NK-92 treated with Interleukin-12 subunit alpha and Interleukin-12 subunit beta, amount 100 ng/mL, for 24 hours (cell line): Measurements from ENCODE around the gene ZBED1.
"Not testable (repeated sequence)": the region's sequence is repeated elsewhere in the genome, so short reads cannot be mapped to it uniquely, and the experiment has no call there.

Source experiments
- DNase-seq: peaks from one replicate; lab custom pipeline; 2025; lab: John Stamatoyannopoulos, UW

The ZBED1 gene

DNA sequence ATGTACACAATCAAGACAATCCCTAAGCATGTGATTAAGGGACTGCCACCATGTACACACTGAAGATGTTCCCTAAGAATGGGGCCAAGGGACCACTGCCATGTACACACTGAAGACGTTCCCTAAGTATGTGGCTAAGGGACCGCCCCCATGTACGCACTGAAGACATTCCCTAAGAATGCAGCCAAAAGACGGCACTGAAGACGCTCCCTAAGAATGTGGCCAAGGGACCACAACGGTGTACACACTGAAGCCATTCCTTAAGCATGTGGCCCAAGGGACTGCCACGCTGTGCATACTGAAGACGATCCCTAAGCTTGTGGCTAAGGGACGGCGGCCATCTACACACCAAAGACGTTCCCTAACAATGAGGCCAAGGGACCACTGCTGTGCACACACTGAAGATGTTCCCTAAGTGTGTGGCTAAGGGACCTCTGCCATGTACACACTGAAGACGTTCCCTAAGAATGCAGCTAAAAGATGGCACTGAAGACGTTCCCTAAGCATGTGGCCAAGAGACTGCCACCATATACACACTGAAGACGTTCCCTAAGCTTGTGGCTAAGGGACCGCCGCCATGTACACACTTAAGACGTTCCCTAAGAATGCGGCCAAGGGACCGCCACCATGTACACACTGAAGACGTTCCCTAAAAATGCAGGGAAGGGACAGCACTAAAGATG is 26.4 kb downstream of the ZBED1 start:
- DNase-seq: no peak

DNA sequence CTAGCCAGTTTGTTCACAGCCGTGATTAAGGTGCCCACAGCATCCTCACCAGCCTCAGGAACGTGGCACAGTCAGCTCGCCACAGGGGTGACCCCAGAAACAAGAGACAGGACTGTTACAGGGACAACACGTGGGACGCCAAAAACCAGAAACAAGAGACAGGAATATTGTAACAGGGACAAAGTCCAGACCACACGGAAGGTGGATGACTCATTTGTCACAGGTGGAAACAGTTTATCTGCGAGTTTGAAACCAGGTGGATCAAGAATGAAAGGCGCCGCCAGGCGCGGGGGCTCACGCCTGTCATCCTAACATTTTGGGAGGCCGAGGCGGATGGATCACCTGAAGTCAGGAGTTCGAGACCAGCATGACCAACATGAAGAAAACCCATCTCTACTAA is 27.7 kb downstream of the ZBED1 start:
- not testable (repeated sequence) for DNase-seq

DNA sequence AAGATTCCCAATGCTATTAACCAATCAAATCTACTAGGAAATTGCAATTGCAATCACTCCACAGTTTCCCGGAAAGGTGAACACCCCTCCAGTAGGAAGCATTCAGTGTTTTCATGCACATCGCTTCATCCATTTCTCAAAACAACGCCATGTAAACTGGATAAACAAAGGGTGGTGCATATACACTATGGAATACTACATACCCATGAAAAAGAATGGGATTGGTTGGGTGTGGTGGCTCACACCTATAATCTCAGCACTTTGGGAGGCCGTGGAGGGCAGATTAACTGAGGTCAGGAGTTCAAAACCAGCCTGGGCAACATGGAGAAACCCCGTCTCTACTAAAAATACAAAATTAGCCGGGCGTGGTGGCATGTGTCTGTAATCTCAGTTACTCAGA is 29.1 kb downstream of the ZBED1 start:
- no peak for DNase-seq

DNA sequence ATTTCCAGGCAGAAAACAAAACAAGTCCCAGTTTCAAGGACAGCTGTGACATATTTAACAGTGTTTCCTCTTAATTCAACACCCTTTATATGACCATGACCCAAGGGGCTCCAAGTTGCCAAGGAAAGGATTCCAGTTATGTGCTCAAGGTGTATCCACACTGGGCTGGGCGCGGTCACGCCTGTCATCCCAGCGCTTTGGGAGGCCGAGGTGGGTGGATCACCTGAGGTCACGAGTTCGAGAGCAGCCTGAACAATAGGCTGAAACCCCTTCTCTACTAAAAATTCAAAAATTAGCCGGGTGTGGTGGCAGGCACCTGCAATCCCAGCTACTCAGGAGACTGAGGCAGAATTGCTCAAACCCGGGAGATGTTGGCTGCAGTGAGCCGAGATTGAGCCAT is 29.6 kb downstream of the ZBED1 start:
- DNase-seq: not testable (repeated sequence)

DNA sequence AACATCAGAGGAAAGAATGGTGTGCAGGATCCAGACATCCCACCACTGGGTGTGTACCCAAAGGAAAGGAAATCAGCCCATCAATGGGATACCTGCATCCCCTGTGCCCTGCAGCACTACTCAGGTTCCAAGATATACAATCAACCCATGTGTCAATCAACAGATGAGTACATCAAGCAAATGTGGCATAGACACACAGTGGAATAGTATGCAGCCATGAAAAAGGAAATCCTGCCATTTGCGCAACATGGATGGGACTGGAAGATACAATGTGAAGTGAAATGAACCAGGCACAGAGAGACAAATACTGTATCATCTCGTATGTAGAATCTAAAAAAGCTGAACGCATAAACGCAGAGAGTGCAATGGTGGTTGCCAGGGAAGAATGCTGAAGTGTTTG is 30.9 kb downstream of the ZBED1 start:
- DNase-seq: not testable (repeated sequence)

DNA sequence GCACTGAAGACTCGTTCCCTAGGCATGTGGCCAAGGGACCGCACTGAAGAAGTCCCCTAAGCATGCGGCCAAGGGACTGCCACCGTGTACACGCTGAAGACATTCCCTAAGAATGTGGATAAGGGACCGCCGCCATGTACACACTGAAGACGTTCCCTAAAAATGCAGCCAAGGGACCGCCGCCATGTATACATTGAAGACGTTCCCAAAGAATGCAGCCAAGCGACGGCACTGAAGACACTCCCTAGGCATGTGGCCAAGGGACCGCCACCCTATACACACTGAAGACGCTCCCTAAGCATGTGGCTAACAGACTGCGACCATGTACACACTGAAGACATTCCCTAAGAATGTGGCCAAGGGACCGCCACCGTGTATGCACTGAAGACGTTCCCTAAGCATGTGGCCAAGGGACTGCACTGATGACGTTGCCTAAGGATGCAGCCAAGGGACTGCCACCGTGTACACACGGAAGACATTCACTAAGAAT is 31.5 kb downstream of the ZBED1 start:
- DNase-seq: no peak

DNA sequence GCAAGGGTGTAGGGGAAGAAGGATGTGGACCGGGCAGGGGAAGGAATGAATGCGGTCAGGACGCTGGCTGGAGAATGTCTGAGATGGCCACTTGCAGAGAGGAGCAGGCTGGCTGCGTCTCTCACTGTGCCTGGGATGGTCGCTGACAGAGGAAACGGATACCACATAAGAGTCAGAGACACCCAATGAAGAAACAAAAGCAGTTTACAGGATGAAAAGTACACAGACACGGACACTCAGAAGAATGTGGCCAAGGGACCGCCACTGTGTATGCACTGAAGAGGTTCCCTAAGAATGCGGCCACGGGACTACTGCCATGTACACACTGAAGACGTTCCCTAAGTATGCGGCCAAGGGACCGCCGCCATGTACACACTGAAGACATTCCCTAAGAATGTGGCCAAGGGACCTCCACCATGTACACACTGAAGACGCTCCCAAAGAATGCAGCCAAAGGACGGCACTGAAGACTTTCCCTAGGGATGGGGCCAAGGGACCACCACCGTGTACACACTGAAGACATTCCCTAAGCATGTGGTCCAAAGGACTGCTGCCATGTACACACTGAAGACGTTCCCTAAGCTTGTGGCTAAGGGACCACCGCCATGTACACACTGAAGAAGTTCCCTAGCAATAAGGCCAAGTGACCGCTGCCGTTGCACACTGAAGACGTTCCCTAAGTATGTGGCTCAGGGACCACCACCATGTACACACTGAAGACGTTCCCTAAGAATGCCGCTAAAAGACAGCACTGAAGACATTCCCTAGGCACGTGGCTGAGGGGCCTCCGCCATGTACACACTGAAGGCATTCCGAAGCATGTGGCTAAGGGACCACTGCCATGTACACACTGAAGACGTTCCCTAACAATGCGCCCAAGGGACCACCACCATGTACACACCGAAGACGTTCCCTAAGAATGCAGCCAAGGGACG is 32.2 kb downstream of the ZBED1 start:
- no peak for DNase-seq

DNA sequence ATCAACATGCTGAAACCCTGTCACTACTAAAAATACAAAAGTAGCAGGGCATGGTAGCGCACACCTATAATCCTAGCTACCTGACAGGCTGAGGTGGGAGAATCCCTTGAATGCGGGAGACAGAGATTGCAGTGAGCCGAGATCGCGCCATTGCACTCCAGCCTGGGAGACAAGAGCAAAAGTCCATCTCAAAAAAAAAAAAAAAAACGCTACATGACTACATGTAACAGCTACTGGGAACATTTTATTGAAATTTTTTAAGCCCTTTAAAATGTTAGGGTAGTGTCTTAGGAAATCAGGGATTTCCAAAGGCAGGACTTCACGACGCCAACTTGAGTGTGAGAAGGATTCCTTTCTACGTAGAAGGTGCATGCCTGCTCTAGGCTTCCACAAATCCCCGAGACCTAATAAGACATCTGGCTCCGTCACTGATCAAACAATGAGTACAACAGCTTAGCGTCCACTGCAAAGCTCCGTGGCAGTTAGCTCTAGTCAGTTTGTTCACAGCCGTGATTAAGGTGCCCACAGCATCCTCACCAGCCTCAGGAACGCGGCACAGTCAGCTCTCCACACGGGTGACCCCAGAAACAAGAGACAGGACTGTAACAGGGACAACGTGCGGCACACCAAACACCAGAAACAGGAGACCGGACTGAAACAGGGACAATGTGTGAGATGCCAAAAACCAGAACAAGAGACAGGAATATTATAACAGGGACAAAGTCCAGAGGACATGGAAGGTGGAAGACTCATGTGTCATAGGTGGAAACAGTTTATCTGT is 33.7 kb downstream of the ZBED1 start:
- DNase-seq: no peak

DNA sequence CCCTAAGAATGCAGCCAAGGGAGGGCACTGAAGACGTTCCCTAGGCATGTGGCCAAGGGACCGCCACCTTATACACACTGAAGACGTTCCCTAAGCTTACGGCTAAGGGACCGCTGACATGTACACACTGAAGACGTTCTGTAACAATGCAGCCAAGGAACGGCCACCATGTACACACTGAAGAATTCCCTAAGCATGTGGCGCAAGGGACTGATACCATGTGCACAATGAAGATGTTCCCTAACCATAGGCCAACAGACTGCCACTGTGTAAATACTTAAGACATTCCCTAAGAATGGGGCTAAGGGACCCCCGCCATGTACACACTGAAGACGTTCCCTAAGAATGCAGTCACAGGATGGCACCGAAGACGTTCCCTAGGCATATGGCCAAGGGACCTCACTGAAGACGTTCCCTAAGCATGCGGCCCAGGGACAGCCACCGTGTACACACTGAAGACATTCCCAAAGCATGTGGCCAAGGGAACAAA is 36.1 kb downstream of the ZBED1 start:
- no peak for DNase-seq

DNA sequence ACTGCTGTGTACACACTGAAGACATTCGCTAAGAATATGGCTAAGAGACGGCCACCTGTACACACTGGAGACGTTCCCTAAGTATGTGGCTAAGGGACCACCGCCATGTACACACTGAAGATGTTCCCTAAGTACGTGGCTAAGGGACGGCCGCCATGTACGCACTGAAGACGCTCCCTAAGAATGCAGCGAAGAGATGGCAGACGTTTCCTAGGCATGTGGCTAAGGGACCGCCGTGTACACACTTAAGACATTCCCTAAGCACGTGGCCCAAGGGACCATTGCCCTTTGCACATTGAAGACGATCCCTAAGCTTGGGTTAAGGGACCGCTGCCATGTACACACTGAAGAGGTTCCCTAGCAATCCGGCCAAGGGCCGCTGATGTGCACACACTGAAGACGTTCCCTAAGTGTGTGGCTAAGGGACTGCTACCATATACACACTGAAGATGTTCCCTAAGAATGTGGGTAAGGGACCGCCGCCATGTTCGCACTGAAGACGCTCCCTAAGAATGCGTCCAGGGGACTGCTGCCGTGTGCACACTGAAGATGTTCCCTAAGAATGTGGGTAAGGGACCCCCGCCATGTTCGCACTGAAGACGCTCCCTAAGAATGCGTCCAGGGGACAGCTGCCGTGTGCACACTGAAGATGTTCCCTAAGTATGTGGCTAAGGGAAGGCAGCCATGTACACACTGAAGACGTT is 36.7 kb downstream of the ZBED1 start:
- DNase-seq: no peak

DNA sequence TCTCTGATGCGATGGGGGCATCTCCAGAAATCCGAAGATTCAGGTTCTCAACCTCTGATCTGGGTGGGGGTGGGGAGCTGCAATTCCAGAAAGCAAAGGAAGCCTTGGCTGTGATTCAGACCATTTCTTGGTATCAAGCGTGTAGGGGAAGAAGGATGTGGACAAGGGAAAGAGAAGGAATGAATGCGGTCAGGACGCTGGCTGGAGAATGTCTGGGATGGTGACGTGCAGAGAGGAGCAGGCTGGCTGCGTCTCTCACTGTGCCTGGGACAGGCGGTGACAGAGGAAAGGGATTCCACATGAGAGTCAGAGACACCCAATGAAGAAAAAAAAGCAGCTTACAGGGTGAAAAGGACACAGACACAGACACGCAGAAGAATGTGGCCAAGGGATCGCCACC is 37.3 kb downstream of the ZBED1 start:
- not testable (repeated sequence) for DNase-seq

DNA sequence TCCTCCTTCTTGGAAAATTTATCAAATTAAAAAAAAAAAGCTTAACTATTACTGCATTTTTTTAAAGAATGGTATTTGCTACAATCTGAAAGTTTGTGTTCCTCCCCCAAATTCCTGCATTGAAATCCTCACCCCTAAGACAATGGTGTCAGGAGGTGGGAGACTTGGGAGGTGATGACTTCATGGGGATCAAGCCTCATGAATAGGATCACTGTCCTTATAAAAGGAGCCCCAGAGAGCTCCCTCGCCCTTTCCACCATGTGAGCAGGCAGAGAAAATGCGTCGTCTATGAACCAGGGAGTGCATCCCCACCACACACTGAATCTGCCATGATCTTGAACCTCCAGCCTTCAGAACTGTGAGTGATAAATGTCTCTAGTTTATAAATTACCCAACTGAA is 38.0 kb downstream of the ZBED1 start:
- DNase-seq: no peak

DNA sequence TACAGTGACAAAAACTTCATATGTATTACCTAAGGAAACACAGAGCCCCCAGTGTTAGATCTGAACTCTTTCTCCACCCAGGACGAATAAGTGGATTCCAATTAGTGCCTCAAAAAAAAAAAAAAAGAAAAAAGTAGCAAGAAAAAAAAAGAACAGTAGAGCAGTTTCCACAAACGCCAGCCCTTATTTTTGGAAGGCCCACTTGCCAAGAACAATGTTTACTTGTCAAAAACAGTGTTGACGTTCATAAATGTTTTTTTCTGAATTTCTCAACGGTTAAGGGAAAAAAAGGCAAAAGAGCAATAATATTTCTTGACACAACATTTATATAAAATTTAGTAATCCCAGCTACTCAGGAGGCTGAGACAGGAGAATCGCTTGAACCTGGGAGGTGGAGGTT is 38.7 kb downstream of the ZBED1 start:
- no peak for DNase-seq

DNA sequence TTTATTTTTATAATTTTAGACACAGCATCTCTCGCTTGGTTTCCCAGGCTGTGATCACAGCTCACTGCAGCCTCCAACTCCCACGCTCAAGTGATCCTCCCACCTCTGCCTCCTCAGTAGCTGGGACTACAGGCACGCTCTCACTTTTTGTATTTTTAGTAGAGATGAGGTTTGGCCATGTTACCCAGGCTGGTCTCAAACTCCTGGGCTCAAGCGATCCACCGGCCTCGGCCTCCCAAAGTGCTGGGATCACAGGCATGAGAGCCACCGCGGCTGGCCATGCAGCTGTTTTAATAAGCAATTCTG is 39.1 kb downstream of the ZBED1 start:
- DNase-seq: no peak

DNA sequence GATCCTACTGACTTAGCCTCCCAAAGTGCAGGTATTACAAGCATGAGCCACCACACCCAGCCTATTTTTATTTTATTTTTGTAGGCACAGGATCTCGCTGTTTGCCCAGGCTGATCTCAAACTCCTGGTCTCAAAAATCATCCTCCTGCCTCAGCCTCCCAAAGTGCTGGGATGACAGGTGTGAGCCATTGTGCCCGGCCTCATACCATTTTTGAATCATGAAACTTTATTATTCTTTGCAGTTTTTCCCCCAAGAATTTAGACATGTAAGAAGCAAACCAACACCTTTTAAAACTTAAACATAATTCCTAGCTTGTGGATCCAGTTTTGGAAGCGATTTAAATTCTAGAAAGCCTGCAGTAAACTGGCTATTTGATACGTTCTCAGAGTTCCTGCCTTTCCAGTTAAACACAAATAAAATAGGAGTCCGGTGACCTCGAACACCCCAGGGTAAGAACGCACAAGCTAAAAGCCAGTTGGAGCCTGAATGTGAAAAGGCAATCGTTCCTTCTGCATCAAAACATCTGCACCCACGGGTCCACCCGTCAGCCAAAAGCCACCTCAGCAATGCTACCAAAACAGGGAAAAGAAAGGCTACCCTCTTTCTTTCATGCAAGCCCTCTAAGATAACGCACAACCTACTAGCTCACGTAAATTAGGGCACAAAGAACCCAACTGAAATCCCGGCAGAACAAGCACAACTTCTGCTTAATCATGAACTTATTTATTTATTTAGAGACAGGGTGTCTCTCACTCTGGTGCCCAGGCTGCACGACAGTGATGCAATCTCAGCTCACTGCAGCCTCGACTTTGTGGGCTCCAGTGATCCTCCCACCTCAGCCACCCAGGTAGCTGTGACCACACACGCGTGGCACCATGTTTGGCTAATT is 39.7 kb downstream of the ZBED1 start:
- DNase-seq: not testable (repeated sequence)

DNA sequence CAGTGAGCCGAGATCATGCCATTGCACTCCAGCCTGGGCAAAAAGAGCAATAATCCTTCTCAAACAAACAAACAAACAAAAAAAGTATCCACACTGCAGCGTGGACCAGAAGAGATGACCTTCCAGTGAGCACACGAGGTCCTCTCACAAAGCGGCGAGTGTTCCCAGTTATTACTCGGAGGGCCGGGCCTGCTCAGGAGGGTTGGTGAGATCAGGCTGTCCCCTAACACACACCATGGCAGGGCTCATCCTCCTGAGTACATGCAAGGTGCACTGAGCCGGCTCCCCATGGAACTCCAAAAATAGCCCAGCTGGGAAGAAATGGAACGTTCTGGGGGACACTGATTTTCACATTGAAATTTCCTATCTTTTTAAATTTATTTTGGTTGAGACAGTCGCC is 40.7 kb downstream of the ZBED1 start:
- not testable (repeated sequence) for DNase-seq

DNA sequence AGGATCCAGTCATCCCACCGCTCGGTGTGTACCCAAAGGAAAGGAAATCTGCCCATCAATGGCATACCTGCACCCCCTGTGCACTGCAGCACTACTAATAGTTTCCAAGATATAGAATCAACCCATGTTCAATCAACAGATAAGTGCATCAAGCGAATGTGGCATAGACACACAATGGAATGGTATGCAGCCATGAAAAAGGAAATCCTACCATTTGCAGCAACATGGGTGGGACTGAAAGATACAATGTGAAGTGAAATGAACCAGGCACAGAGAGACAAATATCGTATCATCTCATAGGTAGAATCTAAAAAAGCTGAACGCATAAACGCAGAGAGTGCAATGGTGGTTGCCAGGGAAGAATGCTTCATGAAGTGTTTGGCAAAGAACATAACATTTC is 42.5 kb downstream of the ZBED1 start:
- DNase-seq: no peak

DNA sequence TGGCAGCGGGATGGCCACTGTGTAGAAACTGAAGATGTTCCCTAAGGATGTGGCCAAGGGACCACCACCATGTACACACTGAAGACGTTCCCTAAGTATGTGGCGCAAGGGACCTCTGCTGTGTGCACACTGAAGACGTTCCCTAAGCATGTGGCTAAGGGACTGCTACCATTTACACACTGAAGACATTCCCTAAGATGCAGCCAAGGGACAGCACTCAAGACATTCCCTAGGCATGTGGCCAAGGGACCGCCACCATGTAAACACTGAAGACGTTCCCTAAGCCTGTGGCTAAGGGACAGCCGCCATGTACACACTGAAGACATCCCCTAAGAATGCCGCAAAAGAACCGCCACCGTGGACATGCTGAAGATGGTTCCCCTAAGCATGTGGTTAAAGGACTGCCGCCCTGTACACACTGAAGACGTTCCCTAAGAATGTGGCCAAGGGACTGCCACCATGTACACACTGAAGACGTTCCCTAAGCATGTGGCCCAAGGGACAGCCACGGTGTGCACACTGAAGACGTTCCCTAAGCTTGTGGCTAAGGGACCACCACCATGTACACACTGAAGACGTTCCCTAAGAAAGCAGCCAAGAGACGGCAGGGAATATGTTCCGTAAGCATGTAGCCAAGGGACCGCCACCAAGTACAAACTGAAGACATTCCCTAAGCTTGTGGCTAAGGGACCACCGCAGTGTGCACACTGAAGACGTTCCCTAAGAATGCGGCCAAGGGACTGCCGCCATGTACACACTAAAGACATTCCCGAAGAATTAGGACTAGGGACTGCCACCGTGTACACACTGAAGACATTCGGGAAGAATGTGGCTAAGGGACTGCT is 43.3 kb downstream of the ZBED1 start:
- DNase-seq: no peak

DNA sequence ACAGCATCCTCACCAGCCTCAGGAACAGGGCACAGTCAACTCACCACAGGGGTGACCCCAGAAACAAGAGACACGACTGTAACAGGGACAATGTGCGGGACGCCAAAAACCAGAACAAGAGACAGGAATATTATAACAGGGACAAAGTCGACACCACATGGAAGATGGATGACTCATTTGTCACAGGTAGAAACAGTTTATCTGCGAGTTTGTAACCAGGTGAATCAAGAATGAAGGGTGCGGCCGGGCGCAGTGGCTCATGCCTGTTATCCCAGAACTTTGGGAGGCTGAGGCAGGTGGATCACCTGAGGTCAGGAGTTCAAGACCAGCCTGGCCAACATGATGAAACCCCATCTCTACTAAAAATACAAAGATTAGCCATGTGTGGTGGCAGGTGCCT is 44.7 kb downstream of the ZBED1 start:
- not testable (repeated sequence) for DNase-seq

DNA sequence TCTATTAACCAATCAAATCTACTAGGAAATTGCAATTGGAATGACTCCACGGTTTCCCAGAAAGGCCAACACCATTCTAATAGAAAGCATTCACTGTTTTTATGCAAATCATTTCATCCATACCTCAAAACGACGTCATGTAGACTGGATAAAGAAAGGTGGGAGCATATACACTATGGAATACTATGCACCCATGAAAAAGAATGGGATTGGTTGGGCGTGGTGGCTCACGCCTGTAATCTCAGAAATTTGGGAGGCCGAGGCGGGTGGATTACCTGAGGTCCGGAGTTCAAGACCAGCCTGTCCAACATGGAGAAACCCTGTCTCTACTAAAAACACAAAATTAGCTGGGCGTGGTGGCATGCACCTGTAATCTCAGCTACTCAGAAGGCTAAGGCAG is 46.2 kb downstream of the ZBED1 start:
- not testable (repeated sequence) for DNase-seq
